Hepatocyte (in vitro differentiated cells): ENCODE measurements around the gene KRTAP16-1.

Experiments used
- EZH2 ChIP-seq: fragments of 200-600 bp; sonication (generic); IDR thresholded peaks from 2 replicates; pipeline ENCODE4 v1.6.1; 2016; ENCODE audit warnings: antibody characterized with exemption, mild to moderate bottlenecking, borderline replicate concordance
- EZH2phosphoT487 ChIP-seq: fragments of 200-600 bp; sonication (generic); IDR thresholded peaks from one replicate; pipeline ENCODE4 v1.6.1; 2018; ENCODE audit warnings: antibody characterized with exemption, mild to moderate bottlenecking, low read depth, moderate library complexity; ENCODE audit not compliant: unreplicated experiment, severe bottlenecking
- TF ChIP-seq, protein P1 (sequence below): fragments of 200-600 bp; sonication (generic); IDR thresholded peaks from 2 replicates; pipeline ENCODE4 v1.5.1; 2016; ENCODE audit warnings: antibody characterized with exemption, mild to moderate bottlenecking; ENCODE audit not compliant: poor library complexity

DNA sequence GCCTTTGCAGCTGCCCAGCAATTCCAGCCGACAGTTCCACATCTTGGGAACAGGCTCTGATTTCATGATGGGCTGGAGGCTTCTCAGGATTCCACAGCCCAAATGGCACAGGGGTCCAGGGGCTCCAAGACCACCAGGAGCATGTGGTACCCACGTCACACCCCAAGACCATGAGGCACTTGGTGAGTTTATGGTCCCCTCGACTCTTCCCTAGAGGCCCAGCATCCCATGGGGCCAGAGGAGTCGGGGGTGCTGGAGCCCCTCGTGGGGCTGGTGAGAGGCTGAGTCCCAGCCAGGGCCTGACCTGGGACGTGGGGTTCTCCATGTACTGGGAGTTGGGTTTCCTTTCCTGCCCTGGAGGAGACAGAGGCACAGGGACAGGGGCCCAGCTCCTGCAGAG lies 16.5 kb upstream of the KRTAP16-1 start:
- TF ChIP-seq EZH2 (no peak), EZH2phosphoT487 (no peak)
- TF ChIP-seq, protein P1, sequence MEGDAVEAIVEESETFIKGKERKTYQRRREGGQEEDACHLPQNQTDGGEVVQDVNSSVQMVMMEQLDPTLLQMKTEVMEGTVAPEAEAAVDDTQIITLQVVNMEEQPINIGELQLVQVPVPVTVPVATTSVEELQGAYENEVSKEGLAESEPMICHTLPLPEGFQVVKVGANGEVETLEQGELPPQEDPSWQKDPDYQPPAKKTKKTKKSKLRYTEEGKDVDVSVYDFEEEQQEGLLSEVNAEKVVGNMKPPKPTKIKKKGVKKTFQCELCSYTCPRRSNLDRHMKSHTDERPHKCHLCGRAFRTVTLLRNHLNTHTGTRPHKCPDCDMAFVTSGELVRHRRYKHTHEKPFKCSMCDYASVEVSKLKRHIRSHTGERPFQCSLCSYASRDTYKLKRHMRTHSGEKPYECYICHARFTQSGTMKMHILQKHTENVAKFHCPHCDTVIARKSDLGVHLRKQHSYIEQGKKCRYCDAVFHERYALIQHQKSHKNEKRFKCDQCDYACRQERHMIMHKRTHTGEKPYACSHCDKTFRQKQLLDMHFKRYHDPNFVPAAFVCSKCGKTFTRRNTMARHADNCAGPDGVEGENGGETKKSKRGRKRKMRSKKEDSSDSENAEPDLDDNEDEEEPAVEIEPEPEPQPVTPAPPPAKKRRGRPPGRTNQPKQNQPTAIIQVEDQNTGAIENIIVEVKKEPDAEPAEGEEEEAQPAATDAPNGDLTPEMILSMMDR: no peak
